NCI-H2081 (cell line): Measurements from ENCODE around the gene PVR.
"Not testable (repeated sequence)": the region's sequence is repeated elsewhere in the genome, so short reads cannot be mapped to it uniquely, and the experiment has no call there.

Source experiments
- DNase-seq, 2 experiments: peaks; one replicate each; lab custom pipeline; 2025; lab: John Stamatoyannopoulos, UW

The PVR gene, protein sequence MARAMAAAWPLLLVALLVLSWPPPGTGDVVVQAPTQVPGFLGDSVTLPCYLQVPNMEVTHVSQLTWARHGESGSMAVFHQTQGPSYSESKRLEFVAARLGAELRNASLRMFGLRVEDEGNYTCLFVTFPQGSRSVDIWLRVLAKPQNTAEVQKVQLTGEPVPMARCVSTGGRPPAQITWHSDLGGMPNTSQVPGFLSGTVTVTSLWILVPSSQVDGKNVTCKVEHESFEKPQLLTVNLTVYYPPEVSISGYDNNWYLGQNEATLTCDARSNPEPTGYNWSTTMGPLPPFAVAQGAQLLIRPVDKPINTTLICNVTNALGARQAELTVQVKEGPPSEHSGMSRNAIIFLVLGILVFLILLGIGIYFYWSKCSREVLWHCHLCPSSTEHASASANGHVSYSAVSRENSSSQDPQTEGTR

GRCh38 chr19:44643605-44644401 lies at the start of gene PVR:
PVR (plus strand) TSS chr19:44643910; CDS start chr19:44644097, 187 bp downstream.
- DNase-seq, result peak; percentile 71 to 80

- DNase-seq, result no peak
These were observed 47.1 kb upstream of the PVR start for GRCh38 chr19:44596428-44597130.

DNA sequence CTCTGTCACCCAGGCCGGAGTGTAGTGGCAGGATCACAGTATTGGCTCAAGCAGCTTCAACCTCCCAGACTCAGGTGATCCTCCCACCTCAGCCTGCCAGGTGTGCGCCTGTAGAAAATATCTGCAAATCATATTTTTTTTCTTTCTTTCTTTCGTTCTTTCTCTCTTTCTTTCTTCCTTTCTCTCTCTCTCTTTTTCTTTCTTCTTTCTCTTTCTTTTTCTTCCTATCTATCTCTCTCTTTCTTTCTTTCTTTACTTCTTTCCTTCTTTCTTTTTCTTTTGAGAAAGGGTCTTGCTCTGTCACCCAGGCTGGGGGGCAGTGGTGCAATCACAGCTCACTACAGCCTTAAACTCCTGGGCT lies 46.6 kb upstream of the PVR start:
- DNase-seq, result no peak

- no peak for DNase-seq
These were observed 45.4 kb upstream of the PVR start for GRCh38 chr19:44598355-44598754.

DNA sequence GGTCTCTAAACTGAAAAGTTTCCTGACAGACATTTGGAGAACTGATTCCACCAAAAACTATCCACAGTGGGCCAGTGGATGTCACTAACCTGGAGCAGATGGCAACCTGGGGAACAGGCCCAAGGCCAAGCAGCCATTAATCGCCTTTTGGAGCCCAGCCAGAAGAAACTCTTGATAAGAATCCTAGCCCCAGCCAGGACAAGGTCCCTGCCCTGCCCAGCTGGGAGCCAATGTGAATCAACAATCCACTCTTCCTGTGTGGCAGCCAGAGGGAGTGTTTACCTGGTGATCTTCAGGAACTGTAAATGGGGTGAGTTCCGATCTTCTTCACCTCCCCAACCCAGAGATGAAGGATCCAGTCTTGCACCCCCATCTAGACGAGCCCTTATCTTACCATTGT lies 44.8 kb upstream of the PVR start:
- DNase-seq, result no peak

DNA sequence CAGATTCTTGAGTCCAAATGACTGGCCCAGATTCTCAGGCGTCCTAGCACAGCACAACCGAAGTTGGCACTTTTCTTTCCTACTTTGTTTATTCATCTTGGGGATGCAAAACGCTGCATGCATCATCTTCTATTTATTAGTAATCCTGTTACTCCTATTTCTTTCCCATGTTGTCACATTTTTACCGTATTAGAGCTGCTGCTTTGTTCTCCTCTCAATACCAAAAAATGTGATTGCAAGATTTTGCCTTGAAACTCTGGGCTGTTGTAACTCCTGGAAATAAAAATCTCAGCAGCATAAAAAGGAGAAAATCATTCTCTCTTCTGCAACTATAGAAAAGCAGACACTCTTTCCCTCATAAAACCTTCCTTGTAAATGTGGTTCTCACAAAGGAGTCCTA lies 43.2 kb upstream of the PVR start:
- DNase-seq, result no peak

DNA sequence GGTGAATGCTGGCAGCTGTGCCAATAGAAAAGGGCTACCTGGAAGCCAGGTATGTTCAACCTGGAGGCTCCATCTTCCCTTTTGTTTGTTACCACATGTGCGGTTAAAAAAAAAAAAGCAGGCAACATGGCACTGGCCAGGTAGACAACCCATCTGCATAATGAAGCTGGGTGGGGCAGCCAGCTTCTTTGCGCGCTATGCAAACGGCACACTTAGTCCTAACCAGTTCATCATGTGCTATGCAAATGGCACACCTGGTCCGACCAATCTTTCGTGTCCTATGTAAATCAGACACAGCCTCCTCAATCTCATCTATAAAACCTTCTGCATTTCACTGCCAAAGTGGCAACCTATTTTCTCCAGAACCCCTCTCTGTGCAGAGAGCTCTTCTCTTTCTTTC lies 41.6 kb upstream of the PVR start:
- DNase-seq, result peak; percentile 15 to 47

- no peak for DNase-seq
These were observed 40.3 kb upstream of the PVR start for GRCh38 chr19:44603201-44603945.

- DNase-seq, result no peak
These were observed 39.5 kb upstream of the PVR start for GRCh38 chr19:44604241-44604640.

- DNase-seq, result no peak
These were observed 38.2 kb upstream of the PVR start for GRCh38 chr19:44605547-44605946.

DNA sequence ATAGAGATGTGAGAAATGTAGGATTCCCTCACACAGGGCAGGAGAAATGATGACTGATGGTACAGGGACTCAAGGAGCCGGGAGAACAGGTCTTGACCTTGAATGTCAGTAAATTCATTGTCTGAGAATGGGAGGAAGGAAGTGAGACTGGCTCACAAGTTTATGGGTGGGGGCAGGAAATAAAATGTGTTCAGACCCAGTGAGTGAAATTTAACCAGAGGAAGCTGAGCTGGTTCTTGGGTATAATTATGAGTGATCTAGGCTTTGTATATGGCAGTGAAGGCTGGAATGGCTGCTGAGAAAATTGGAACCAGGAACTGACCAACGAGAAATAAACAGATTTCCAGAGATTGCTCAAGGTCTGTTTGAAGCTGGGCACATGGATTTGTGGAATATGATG lies 36.7 kb upstream of the PVR start:
- DNase-seq, result no peak

GRCh38 chr19:44607917-44608316 lies 35.8 kb upstream of the PVR start:
- DNase-seq, result no peak

DNA sequence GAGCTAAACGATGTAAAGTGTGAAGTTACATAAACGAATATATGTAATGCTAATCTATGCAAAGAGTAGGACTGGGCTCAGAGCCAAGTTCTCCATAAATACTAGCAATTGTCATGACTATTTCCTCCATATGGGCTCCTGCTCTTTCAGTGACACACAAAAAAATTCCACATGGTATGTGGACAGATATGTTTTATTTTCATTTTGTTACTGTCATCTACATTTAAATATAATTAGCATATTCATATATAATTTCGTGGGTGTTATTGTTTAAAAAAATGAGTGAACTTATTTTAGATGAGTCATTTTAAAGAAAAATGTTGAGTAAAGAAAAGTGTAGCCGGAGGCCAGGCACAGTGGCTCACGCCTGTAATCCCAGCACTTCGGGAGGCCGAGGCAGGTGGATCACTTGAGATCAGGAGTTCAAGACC lies 35.3 kb upstream of the PVR start:
- DNase-seq, result peak; percentile 25 to 70

DNA sequence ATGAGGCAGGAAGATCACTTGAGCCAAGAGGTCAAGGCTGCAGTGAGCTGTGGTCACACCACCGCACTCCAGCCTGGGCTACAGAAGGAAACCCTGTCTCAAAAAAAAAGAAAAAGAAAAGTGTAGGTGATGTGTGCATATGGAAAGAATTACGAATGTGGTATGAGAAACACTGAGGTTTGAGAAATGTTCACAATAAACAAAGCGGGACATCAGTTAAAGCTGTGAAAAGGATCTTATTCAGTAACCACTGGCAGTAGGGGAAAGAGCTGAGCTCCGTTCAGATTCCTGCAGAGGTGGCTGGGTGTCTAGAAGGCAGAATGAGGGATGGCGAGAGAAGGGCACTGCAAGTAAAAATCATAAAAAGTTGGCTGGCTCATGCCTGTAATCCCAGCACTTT lies 34.5 kb upstream of the PVR start:
- DNase-seq, result no peak

- DNase-seq, result not testable (repeated sequence)
These were observed 33.2 kb upstream of the PVR start for GRCh38 chr19:44610497-44610896.

GRCh38 chr19:44611812-44612295 lies 31.9 kb upstream of the PVR start:
- peak; percentile 33 to 81 for DNase-seq

- no peak for DNase-seq
These were observed 30.2 kb upstream of the PVR start, which contains the start of gene IGSF23 for GRCh38 chr19:44613295-44614178. IGSF23 (plus strand) TSS chr19:44613563; CDS start chr19:44613646, 83 bp downstream.

GRCh38 chr19:44614313-44614712 lies 29.4 kb upstream of the PVR start:
- DNase-seq, result no peak

DNA sequence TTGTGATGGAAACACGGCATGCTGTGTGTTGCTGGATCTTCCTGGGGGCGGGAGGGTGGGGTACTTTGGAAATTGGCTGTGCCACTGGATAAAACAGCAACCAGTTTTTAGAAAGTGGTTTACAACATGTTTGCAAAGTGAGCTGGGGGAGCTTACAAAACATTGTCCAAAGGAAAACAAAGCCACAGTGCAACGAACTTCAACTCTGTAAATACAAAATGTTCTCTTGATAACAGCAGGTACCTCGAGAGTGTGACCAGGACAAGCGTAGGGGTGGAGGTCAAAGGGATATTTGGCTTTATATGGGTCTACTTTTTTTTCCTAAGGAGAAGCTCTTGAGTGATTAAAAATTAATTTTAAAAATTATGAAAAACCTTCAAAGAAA lies 27.9 kb upstream of the PVR start:
- DNase-seq, result no peak

DNA sequence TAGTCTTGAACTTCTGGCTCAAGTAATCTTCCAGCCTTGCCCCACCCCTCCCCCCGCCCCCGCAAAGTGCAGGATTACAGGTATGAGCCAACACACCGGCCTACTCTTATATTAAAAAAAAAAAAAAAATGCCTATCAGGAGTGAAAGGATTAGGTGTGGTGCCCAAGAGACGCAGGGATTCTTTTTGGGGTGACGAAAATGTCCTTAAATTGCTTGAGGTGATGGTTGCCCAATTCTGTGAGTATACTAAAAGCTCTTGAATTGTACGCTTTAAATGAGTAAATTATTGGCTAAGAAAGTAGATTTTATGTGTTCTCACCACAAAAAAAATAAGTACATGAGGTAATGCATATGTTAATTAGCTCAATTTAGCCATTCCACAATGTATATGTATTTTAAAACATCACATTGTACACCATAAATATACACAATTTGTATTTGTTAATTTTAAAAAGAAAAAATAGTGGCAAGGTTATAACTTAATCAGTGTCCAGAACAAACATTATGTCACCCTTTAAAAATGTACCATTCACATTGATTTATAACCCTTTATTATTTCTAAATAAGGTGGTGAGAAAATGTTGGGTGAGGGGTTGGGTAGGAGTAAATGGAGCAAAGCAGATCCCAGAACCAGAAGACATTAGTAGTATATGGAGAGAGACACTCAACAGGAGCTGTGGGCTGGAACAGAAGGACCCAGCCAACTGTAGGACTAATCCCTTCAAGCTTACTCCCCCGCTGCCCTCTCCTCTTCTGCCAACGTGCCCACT lies 26.4 kb upstream of the PVR start:
- no peak for DNase-seq
